Neuronal stem cell (in vitro differentiated cells): Measurements from ENCODE around the gene ROBO2. TPM values are rescaled to one million over a fixed set of nuclear protein-coding genes. Genes with fewer than 3 reads are reported as not detected.

Experiments
- DNase-seq: peaks from one replicate; pipeline ENCODE4 v3.0.0-alpha.2; 2013; ENCODE audit warnings: low spot score
- H2AFZ ChIP-seq: one replicate; pipeline ENCODE4 v1.6.1; 2013; ENCODE audit warnings: mild to moderate bottlenecking, low read length, inconsistent platforms
- H2AK5ac ChIP-seq: 2 replicates; pipeline ENCODE4 v1.6.1; 2013; ENCODE audit warnings: low read depth, mild to moderate bottlenecking, inconsistent platforms, low read length, moderate library complexity, mixed read lengths
- H2BK120ac ChIP-seq: 2 replicates; pipeline ENCODE4 v1.6.1; 2013; ENCODE audit warnings: low read depth, mild to moderate bottlenecking, inconsistent platforms, low read length, moderate library complexity, mixed read lengths
- H2BK12ac ChIP-seq: one replicate; pipeline ENCODE4 v1.6.1; 2013; ENCODE audit warnings: low read length, inconsistent platforms
- H2BK15ac ChIP-seq: 2 replicates; pipeline ENCODE4 v1.6.1; 2013; ENCODE audit warnings: mild to moderate bottlenecking, low read length, inconsistent platforms, mixed read lengths
- H2BK5ac ChIP-seq: one replicate; pipeline ENCODE4 v1.6.1; 2013; ENCODE audit warnings: inconsistent platforms, mild to moderate bottlenecking, low read length, moderate library complexity
- H3K14ac ChIP-seq: one replicate; pipeline ENCODE4 v1.6.1; 2013; ENCODE audit warnings: low read length, inconsistent platforms
- H3K18ac ChIP-seq: 2 replicates; pipeline ENCODE4 v1.6.1; 2013; ENCODE audit warnings: low read length, inconsistent platforms
- H3K23ac ChIP-seq: 2 replicates; pipeline ENCODE4 v1.6.1; 2013; ENCODE audit warnings: low read depth, mild to moderate bottlenecking, mixed read lengths, low read length, inconsistent platforms; ENCODE audit not compliant: poor library complexity
- H3K27ac ChIP-seq: replicated peaks from 3 replicates; pipeline ENCODE4 v1.5.1; 2013; ENCODE audit warnings: low read length, inconsistent platforms
- H3K27me3 ChIP-seq, 3 experiments: 2 replicates each; pipeline ENCODE4 v1.6.1; 2013; ENCODE audit warnings: low read length in 3 of 3, mild to moderate bottlenecking in 2 of 3, inconsistent platforms in 1 of 3, low read depth in 1 of 3, mixed read lengths in 1 of 3, moderate library complexity in 1 of 3; ENCODE audit not compliant: control insufficient read depth in 3 of 3, insufficient read depth in 3 of 3
- H3K36me3 ChIP-seq, 2 donors: replicated peaks in 1 of 2; 2 replicates each; pipeline ENCODE4 v1.6.1; 2013; ENCODE audit warnings: low read length in 2 of 2; ENCODE audit not compliant: control insufficient read depth in 2 of 2, insufficient read depth in 2 of 2
- H3K4ac ChIP-seq: 2 replicates; pipeline ENCODE4 v1.6.1; 2013; ENCODE audit warnings: inconsistent platforms, mild to moderate bottlenecking, low read length, moderate library complexity
- H3K4me1 ChIP-seq, 2 donors: 1 replicate in 1 of 2; 2 replicates in 1 of 2; pipeline ENCODE4 v1.6.1; 2013; ENCODE audit warnings: low read length in 2 of 2, low read depth in 1 of 2; ENCODE audit not compliant: control insufficient read depth in 2 of 2, insufficient read depth in 1 of 2
- H3K4me2 ChIP-seq: one replicate; pipeline ENCODE4 v1.6.1; 2013; ENCODE audit warnings: mild to moderate bottlenecking, low read length, inconsistent platforms; ENCODE audit not compliant: insufficient read depth, poor library complexity, severe bottlenecking
- H3K4me3 ChIP-seq, 2 donors: 2 replicates each; pipeline ENCODE4 v1.5.1; 2013; ENCODE audit warnings: low read length in 2 of 2, mild to moderate bottlenecking in 2 of 2, inconsistent platforms in 1 of 2, moderate library complexity in 1 of 2
- H3K79me1 ChIP-seq: one replicate; pipeline ENCODE4 v1.6.1; 2013; ENCODE audit warnings: low read depth, mild to moderate bottlenecking, inconsistent platforms, low read length, moderate library complexity
- H3K9ac ChIP-seq: one replicate; pipeline ENCODE4 v1.6.1; 2013; ENCODE audit warnings: mild to moderate bottlenecking, low read depth, low read length, inconsistent platforms; ENCODE audit not compliant: poor library complexity
- H3K9me3 ChIP-seq, 2 donors: replicated peaks in 1 of 2; 2 replicates each; pipeline versions ENCODE3 to v1.6.1; 2013; ENCODE audit warnings: low read length in 2 of 2, mild to moderate bottlenecking in 2 of 2, inconsistent platforms in 1 of 2, low read depth in 1 of 2, mixed read lengths in 1 of 2, moderate library complexity in 1 of 2; ENCODE audit not compliant: control insufficient read depth in 2 of 2, insufficient read depth in 1 of 2
- H4K8ac ChIP-seq: one replicate; pipeline ENCODE4 v1.6.1; 2013; ENCODE audit warnings: low read depth, mild to moderate bottlenecking, inconsistent platforms, low read length, moderate library complexity
- H4K91ac ChIP-seq: one replicate; pipeline ENCODE4 v1.6.1; 2013; ENCODE audit warnings: low read length, low read depth, mild to moderate bottlenecking, inconsistent platforms; ENCODE audit not compliant: poor library complexity
- WGBS, 2 donors: extraction: QIAGEN DNeasy Blood & Tissue Kit; methylation state at CpG; one replicate each; pipeline ENCODE4 v1.1.7; 2013; ENCODE audit warnings: missing lambda C conversion rate in 2 of 2, mixed read lengths in 1 of 2; ENCODE audit not compliant: insufficient read length in 2 of 2, insufficient replicate concordance in 1 of 2; ENCODE audit errors: extremely low coverage in 2 of 2; 5-methylcytosine and 5-hydroxymethylcytosine counted together
- polyA plus RNA-seq, 2 experiments: library from polyadenylated mRNA; stranded (reverse); fragments of 200-250 nt; gene quantifications; one replicate each; pipeline ENCODE4 v1.2.3, GENCODE V29; 2013

ROBO2 gene, protein sequence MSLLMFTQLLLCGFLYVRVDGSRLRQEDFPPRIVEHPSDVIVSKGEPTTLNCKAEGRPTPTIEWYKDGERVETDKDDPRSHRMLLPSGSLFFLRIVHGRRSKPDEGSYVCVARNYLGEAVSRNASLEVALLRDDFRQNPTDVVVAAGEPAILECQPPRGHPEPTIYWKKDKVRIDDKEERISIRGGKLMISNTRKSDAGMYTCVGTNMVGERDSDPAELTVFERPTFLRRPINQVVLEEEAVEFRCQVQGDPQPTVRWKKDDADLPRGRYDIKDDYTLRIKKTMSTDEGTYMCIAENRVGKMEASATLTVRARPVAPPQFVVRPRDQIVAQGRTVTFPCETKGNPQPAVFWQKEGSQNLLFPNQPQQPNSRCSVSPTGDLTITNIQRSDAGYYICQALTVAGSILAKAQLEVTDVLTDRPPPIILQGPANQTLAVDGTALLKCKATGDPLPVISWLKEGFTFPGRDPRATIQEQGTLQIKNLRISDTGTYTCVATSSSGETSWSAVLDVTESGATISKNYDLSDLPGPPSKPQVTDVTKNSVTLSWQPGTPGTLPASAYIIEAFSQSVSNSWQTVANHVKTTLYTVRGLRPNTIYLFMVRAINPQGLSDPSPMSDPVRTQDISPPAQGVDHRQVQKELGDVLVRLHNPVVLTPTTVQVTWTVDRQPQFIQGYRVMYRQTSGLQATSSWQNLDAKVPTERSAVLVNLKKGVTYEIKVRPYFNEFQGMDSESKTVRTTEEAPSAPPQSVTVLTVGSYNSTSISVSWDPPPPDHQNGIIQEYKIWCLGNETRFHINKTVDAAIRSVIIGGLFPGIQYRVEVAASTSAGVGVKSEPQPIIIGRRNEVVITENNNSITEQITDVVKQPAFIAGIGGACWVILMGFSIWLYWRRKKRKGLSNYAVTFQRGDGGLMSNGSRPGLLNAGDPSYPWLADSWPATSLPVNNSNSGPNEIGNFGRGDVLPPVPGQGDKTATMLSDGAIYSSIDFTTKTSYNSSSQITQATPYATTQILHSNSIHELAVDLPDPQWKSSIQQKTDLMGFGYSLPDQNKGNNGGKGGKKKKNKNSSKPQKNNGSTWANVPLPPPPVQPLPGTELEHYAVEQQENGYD (N-terminal part only)
- 6.2 TPM for polyA plus RNA-seq (2013, experiment 1 of 2)
- polyA plus RNA-seq (2013, experiment 2 of 2), result 6.0 TPM

DNA sequence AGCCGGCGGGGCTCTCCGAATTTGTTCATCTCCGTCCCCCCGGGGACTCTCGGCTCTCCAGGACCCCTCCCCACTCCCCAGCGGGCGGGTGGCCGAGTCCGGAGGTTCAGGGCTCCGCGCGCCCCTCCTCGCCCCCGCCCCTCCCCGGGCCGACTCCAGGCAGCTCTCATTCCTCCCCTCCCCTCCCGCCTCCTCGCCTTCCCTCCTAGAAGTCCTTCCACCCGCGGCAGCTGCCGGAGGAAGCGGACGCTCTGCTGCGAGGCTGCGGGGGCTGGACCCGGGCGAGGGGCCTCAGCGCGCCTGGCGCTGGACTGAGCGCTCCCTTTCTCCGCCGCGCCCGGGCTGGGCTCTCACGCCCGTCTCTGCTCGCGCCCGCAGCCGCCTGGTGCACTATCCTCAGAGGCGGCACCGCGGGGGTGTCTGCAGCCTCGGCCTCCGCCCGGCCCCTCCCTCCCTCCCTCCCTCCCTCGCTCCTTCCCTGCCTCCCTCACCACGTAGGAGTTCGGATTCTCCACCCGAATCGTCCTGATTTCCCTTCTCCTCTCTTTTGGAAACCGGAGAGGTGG lies at the start of gene ROBO2:
ROBO2 (plus strand) TSS at position 494 of the 566 bp plus-strand sequence. CDS start 687 bp downstream, outside the sequence.
- DNase-seq, result peak; percentile 70
- Histone ChIP-seq H2BK120ac (no peak within 1 kb of the TSS), H3K79me1 (no peaks in the 10 kb centered on the region), H2BK5ac (peak within 1 kb of the TSS; percentile 68), H3K18ac (peak within 1 kb of the TSS; percentile 95), H3K23ac (peak within 1 kb of the TSS; percentile 73), H3K9me3 (no peaks in the 10 kb centered on the region), H2BK12ac (no peak within 1 kb of the TSS), H4K91ac (no peak within 1 kb of the TSS), H3K4me3 (peak within 1 kb of the TSS; percentile 46 to 89), H3K4ac (no peak within 1 kb of the TSS), H3K27ac (peak within 1 kb of the TSS; percentile 80), H3K14ac (no peak within 1 kb of the TSS), H2AK5ac (no peak within 1 kb of the TSS), H4K8ac (no peak within 1 kb of the TSS), H3K27me3 (peaks cover 0 to 26% (median 0%) of the 10 kb centered on the region in 3 experiments), H2BK15ac (peak within 1 kb of the TSS; percentile 81), H3K4me2 (peak within 1 kb of the TSS; percentile 91), H3K36me3 (no peaks in the 10 kb centered on the region), H2AFZ (peak within 1 kb of the TSS; percentile 85), H3K9ac (peak within 1 kb of the TSS; percentile 88), H3K4me1 (peaks cover 4 to 7% of the 10 kb centered on the region in 2 donors)
- WGBS, 2 donors, result no CpG with 5 or more reads among the region's 54 CpGs

DNA sequence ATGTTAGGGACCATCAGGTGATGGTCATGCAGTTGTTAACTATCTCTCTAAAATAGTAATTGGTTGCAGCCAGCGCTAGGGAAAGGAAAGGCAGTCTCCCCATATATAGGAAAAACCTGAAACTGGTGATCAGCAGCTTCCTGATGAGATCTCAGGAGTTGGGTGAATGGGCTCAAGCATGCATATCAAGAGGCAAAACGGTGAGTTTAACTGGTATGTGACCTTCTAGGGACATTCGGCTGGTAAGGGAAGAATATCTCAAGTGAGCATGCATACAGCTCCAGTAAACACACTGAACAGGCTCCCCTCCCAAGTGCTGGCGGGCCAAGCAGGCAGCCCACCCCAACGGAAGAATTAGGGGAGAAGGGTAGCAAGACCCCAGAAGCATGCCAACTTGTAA lies 49.3 kb upstream of the ROBO2 start:
- H3K18ac ChIP-seq, result no peak overlapping the region
- no peak overlapping the region for H3K4me2 ChIP-seq
- no peaks in the 10 kb centered on the region for H3K36me3 ChIP-seq
- H3K23ac ChIP-seq, result no peak overlapping the region
- no peak overlapping the region for H2BK15ac ChIP-seq
- no peak overlapping the region for H2BK12ac ChIP-seq
- no peak overlapping the region for H4K8ac ChIP-seq
- no peaks in the 10 kb centered on the region for H3K27me3 ChIP-seq
- H3K4ac ChIP-seq, result no peak overlapping the region
- no peak overlapping the region for H2AK5ac ChIP-seq
- WGBS, 2 donors, result no CpG with 5 or more reads among the region's 5 CpGs
- H2BK120ac ChIP-seq, result no peak overlapping the region
- DNase-seq, result no peak
- H3K79me1 ChIP-seq, result no peaks in the 10 kb centered on the region
- no peak overlapping the region for H3K9ac ChIP-seq
- H3K14ac ChIP-seq, result no peak overlapping the region
- H3K4me3 ChIP-seq, result no peak overlapping the region
- H3K9me3 ChIP-seq, result no peaks in the 10 kb centered on the region
- no peak overlapping the region for H4K91ac ChIP-seq
- no peak overlapping the region for H2BK5ac ChIP-seq
- H3K27ac ChIP-seq, result no peak overlapping the region
- H3K4me1 ChIP-seq, result no peaks in the 10 kb centered on the region
- no peak overlapping the region for H2AFZ ChIP-seq

DNA sequence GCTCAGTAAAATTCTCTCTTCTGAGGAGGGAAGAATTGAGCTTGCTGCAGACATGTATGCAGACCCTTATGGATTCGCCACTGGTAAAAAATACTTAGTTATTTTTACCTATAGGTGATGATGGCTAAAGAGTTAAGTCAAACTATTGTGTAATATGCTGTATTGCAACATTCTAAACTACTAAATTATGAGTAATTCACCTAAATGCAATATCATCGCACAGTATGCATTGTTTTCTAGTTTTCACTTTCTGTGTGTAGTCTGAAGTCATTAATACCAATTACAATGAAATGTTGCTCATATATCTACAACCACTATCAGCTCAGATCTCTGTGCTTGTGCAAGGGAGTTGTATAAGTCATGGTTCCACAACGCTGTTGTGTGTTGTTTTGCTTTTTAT lies 48.7 kb upstream of the ROBO2 start:
- Histone ChIP-seq H4K8ac (no peak overlapping the region), H2BK12ac (no peak overlapping the region), H3K18ac (no peak overlapping the region), H3K4me1 (no peaks in the 10 kb centered on the region), H3K27me3 (no peaks in the 10 kb centered on the region), H3K27ac (no peak overlapping the region), H2AFZ (no peak overlapping the region), H2BK5ac (no peak overlapping the region), H3K14ac (no peak overlapping the region), H2AK5ac (no peak overlapping the region), H2BK15ac (no peak overlapping the region), H4K91ac (no peak overlapping the region), H3K4ac (no peak overlapping the region), H3K23ac (no peak overlapping the region), H3K36me3 (no peaks in the 10 kb centered on the region), H3K4me3 (no peak overlapping the region), H3K9me3 (no peaks in the 10 kb centered on the region), H3K4me2 (no peak overlapping the region), H3K9ac (no peak overlapping the region), H3K79me1 (no peaks in the 10 kb centered on the region), H2BK120ac (no peak overlapping the region)
- no peak for DNase-seq
- WGBS, 2 donors, result no CpG with 5 or more reads among the region's 3 CpGs
